GM18858 (cell line): ENCODE data around the gene IDE.
"Not testable (repeated sequence)": the region's sequence is repeated elsewhere in the genome, so short reads cannot be mapped to it uniquely, and the experiment has no call there.

Experiments
- ATAC-seq: cut with Tn5 transposase; IDR thresholded peaks from one replicate; pipeline ENCODE4 v1.9.1; 2021; ENCODE audit not compliant: unreplicated experiment

Gene IDE

DNA sequence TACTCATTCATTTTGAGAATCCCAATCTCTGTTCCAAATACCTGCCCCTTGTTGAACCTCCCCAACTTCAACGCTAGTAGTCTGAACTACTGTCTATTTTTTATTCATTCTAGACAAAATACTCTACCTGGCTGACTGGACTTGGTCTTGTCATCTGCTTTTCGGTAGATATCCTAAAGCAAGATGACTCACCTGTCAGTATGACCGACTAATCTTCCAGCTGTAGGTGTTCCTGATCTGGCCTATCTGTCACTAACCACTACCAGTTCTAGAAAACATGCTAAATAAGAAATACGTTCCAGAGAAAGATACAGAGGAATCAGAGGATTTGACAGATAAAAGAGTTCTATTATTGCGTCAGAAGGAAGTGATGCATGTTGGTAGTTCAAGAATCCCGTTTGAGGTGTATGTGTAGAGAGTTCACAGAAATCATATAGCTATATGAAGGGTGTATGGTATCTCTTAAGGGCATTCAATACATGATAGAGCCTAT is 81.1 kb downstream of the IDE start:
- ATAC-seq = no peak

DNA sequence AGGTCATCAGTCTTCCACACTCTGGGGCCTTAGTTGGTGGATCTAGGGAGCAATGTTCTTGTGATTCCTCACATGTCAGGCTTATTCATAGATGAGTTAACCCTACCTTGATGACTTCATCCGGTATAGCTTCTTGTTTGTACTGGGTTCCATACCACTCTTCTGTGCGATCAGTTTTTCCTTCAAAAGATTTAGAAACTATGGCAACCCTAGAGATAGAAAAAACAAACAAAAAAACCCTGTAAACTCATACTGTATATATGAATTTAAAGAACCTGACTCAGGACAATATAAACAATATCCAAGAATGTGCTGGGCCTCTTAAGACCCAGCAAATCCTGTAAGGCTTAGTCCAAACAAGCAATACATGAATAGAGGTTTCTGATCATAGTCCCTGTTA is 83.5 kb downstream of the IDE start:
- ATAC-seq = no peak

DNA sequence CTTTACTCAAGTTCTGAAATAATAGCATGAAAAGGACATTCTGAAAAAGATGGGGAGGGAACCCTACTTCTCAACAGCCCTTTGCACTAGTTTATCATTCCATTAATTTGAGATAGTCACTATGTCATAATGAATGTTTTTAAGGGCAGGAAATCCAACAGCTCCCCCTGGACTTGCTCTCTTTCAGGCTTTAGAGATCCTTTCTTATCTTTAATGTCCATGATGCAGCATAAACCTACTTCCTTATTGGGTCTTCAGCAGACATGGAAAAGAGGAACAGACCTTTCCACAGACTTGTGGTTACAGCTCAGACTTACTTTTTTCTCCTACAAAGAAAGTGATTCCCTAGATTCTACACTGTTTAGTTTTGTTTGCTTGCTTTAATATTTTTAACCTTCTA is 87.3 kb downstream of the IDE start:
- ATAC-seq = no peak

DNA sequence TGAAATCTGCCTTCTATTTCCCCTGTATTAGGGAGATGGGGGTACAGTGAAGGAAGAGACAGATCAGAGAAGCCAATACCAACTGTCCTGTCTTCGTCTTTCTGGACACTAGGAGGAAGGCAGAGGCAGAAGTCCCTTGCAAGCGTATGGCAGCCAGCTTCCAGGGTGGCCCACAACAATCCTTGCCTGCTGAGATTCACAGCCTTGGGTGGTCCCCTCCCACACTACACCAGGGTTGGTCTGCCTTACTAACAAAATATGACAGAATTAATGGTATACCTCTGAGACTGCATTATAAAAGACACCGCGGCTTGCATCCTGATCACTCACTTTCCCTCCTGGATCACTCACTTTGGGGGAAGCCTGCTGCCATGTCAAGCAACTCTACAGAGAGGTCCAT is 90.4 kb downstream of the IDE start:
- ATAC-seq = no peak

DNA sequence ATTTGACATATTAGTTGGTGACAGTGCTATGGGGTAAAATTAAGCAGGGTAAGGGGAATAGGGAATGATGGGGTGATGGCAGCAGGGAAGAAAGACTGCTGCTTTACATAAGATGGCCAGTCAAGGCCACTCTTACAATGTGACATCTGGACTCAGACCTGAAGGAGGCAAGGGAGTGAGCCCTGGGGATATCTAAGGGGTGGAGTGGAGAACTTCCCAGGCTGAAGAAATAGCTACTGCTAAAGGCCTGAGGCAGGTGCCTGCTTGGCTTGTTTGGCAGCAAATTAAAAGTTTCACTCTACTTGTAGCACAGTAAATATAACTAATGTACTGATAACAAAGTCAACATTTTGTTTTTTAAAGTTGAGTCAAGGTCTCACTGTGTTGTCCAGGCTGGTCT is 93.5 kb downstream of the IDE start:
- no peak for ATAC-seq

DNA sequence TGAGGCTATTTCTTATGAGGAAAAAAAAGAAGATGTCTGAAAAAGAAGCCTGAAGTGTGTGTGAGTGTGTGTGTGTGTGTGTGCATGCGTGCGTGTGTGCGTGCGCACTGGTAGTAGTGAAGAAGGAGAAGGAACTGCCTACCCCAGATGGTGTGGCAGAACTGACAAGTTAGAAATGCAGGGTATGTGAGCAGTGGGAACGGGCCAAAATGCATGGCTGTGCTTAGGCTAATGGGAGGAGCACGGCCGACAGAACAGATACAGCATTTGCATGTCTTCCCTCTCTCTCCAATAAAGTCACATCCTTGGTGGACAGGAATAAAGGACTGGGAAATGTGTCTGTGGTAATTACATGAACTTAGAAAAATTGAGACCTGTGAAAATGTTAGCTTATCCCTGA is 94.3 kb downstream of the IDE start:
- no peak for ATAC-seq

DNA sequence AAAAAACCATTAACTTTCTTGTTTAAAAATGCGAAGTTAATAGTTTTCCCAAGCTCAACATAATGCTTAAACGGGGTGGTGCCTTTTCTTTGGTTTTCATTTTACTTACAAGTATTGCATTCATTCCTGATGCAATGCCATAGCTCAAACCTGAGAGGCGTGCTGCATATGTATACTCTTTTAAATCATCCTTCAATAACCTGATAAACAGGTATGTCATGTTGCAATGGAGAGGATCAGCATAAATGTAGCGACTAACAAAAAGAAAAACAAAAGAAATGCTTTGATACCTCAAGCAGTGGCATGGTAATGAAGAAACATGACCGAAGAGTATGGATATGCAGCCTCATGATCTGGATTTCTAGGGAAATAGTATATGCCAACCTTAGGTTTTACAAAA is 95.4 kb downstream of the IDE start:
- ATAC-seq = no peak

DNA sequence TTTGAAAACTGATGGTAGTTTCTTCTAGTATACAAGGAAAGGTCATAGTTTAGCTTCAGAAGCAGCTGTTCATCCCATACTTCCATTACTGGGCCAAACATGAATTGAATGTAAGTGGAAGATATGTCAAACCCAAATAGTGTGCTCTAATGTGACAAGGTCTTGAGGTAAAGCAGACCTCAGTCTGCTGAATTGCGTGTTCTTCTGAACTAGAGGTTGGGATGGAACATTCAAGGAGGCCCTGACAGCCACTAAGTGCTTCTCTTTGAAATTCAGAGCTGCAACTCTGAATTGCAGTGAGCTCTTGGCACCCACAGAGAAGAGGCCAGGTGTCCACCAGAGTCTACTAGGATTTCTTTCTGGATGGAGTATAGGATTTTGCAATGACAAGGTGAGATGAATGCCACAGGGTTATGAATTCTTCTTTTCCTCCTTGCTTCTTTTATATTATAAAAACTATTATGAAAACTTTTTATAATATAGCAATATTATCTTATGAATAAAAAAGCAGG is 98.5 kb downstream of the IDE start:
- no peak for ATAC-seq

DNA sequence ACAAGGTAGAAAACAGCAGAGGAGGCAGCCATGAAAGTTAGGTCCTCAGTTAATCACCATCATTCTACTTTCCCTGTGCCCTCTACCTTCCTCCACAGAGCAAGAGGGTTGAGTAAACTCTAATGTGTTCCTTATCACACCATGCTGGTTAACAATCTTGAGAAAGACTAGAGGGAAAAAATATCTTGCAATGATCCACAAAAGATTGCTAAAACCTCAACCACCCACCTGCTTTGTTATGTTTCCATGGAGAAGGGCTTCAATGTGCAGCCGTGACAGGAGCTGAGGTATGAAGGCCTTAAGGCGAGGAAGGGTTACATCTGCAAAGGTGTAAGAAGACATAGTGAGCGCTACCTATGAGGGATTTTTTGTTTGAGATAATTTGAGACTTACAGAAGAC is 103.9 kb downstream of the IDE start:
- no peak for ATAC-seq

DNA sequence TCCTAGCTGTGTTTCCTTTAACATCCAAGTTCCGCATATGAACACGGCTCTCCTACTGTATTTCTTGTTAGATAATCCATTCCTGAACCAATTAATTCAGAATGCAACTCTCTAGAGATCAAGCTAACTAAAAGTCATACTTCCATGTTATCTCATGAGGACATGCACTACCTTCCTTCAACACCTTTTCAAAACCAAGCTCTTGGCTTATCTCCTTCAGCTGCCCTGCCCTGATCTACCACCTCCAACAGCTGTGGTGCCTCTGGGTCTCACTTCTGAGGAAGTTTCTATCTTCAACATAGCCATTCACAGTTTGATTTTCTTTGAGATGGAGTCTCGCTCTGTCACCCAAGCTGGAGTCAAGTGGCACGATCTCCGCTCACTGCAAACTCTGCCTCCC is 109.5 kb downstream of the IDE start:
- ATAC-seq = no peak

DNA sequence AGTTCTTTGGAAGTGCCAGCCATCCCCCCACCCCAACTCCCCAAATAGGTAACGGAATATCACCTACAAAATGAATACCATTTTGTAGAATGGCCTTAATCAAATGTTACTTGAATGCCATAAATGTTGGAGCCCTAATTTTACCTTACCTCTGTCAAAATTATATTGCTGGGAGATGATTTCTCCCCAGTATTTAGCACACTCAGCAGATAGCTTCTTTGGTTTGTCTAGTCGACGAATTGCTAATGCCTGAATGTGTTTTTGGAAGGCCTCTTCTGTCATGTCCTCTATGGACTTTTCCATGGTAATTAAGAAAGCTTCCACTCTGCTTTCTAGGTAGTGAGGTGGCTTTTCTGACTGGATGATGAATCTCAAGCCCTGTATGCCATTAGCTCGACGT is 110.3 kb downstream of the IDE start:
- ATAC-seq = no peak

DNA sequence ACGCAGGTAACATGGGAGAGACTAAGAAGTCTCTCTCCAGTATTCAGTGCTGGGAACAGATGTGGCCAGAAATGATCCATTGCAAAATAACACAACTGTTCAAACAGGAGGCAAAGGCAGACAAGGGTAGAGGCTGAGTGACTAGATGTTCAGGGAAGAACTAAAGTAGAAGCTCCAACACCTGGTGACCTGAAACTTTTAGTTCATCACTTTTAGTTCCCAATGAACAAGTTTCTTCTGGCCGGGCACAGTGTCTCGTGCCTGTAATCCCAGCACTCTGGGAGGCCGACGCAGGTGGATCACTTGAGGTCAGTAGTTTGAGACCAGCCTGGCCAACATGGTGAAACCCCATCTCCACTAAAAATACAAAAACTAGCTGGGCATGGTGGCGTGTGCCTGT is 118.9 kb downstream of the IDE start:
- not testable (repeated sequence) for ATAC-seq

DNA sequence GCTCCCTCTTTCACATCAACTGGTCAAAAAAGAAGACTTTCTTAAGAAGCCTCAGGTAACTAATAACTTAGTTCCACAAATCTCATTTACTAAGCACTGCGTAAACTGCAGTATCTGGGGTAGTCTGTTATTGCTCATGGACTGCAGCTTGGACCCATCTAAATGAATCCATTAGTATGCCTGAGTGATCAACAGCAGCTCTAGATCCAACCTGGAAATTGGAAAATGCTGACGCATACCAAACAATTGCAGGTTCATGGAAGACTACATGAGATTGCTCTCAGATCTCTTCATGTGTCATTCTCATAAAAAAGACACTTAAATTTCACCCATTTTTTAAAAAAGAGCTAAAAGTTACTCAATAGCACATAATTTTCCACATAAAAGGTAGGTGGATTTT is 121.6 kb downstream of the IDE start:
- ATAC-seq = no peak

DNA sequence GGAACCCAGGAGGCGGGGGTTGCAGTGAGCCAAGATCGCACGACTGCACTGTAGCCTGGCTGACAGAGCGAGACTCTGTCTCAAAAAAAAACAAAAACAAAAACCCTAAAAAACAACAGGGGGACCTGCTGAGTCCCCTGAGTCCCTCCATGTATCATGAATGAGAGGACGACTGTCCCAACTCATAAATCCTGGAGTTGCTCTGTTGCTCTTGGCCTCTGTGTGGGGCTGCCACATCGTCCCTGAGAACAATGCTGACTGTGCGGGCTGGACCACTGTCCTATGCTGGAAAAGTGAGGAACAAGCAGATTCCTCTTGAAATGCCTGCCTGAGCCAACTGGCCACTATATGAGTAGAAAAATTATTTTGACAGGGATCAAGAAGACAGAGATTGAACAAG is 122.5 kb downstream of the IDE start:
- ATAC-seq = no peak

DNA sequence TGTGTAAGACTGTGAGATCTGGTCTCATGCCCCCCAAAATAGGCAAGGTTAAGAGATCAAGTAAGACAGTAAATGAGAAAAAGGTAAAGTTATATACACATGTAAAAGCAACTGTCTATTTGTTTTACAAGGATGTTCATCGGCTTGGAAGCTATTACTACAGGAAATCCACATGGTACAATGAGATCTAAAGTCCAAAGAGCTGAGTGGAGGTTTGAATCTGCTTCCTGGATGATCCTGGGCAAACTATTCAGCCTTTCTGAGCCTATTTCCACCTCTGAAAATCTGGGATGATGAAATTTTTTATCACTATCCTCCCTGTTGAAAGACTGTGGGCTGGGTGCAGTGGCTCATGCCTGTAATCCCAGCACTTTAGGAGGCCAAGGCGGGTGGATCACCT is 123.0 kb downstream of the IDE start:
- no peak for ATAC-seq

DNA sequence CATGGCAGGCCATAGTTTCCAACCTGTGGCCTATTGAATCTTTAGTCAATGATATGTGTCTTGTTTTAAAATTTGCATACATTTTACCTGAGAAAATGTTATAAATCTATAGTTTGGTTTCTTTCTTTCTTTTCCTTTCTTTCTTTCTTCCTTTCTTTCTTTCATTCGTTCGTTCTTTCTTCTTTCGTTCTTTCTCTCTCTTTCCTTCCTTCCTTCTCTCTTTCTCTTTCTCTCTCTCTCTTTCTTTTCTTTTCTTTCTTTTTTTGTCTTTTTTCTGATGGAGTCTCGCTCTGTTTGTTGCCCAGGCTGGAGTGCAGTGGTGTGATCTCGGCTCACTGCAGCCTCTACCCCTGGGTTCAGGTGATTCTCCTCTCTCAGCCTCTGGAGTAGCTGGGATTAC is 133.3 kb downstream of the IDE start:
- no peak for ATAC-seq

DNA sequence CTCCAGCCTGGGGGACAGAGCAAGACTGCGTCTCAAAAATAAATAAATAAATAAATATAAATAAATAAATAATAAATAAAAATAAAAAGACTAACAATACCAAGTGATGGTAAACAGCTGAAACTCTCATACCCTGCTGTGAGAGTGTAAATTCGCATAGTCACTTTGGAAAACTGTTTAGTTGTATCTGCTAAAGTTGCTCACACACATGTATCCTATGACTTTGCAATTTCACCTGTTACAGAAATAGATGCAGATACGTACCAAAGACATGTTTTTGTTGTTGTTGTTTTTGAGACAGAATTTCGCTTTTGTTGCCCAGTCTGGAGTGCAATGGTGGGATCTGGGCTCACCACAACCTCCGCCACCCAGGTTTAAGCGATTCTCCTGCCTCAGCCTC is 135.7 kb downstream of the IDE start:
- no peak for ATAC-seq

DNA sequence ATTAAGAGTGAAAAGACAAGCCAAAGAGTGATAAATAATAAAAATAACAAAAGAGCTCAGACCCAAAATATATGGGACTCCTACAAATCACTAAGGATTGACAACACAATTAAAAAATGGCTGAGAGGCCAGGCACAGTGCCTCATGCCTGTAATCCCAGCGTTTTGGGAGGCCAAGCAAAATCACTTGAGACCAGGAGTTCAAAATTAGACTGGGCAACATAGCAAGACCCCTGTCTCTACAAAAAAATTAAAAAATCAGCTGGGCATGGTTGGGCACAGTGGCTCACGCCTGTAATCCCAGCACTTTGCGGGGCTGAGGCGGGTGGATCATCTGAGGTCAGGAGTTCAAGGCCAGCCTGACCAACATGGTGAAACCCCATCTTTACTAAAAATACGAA is 137.3 kb downstream of the IDE start:
- ATAC-seq = no peak

DNA sequence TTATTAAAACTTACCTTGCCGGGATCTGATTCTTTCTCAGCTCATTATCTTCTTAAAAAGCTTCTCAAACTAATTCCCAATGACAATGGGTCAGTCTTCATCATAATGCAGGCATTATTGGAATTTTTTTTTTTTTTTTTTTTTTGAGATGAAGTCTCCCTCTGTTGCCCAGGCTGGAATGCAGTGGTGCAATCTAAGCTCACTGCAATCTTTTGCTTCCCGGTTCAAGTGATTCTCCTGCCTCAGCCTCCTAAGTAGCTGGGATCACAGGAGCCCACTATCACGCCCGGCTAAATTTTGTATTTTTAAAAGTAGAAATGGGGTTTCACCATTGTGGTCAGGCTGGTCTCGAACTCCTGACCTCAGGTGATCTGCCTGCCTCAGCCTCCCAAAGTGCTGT is 137.8 kb downstream of the IDE start:
- ATAC-seq = not testable (repeated sequence)

DNA sequence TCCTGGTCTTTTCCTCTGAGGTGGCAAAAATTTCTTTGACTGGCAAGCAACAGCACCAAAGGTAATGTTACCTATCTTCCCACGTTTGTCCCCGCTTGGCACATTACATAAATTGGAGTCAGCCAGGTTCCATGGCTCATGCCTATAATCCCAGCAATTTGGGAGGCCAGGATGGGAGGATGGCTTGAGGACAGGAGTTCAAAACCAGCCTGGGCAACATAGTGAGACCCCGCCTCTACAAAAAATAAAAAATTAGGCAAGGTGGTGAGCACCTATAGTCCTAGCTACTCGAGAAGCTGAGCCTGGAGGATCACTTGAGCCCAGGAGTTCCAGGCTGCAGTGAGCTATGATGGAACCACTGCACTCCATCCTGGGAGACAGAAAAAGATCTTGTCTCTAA is 139.5 kb downstream of the IDE start:
- no peak for ATAC-seq

DNA sequence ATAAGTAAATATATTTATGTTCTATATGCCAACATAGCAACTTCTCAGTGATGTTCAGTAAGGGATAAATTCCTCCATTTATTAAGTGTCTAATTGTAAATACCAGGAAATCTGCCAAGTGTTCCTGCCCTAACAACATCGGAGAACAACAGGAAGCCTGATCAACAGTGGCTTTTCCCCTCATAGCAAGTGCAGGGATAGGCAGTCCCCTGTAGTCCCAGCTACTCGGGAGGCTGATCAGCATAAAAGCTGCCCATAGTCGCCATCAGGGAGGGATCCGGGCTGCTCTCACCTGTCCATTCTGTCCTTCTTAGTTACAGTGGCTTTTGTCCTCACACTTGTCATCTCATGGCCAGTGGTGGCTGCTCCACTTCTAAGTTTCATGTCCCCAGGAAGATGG is 141.3 kb downstream of the IDE start:
- no peak for ATAC-seq

DNA sequence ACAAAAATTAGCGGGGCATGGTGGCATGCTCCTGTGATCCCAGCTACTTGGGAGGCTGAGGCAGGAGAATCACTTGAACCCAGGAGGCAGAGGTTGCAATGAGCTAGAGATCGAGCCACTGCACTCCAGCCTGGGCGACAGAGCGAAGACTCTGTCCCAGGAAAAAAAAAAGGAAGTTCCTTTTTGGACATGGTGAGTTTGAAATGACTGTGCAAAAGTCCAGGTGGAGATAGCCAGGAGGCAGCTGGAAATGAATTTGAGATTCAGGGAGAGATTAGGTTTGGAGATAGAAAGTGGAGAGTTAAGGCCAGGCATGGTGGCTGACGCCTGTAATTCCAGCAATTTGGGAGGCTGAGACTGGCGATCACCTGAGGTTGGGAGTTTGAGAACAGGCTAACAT is 143.8 kb downstream of the IDE start:
- no peak for ATAC-seq

DNA sequence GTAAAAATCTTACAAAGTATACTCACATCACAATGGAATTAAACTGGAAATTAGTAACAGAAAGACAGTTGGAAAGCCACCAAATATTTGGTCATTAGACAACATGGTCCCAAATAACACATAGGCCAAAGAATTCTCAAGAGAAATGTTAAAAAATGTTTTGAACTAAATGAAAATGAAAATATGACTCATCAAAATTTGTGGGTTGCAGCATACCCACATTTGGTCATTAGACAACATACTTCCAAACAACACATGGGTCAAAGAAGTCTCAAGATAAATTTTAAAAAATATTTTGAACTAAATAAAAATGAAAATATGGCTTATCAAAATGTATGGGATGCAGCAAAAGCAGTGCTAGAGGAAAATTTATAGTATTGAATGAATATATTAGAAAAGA is 152.3 kb downstream of the IDE start:
- no peak for ATAC-seq
